Measurements from ENCODE around the gene DBNDD1. TPM values are rescaled to one million over a fixed set of nuclear protein-coding genes. Genes with fewer than 3 reads are reported as not detected.
A peak's percentile ranks its signal among the peaks of the same experiment; 100 is the strongest.

The DBNDD1 gene
- total and polyA plus RNA-seq, 2 experiments from 2014 or later = 5.5 to 18.2 TPM

- no peak for TF ChIP-seq EZH2phosphoT487 (IDR thresholded peaks at IDR 0.05; ENCODE audit: low read depth, severe bottlenecking, unreplicated experiment)
- peak; percentile 34 for TF ChIP-seq CTCF (IDR thresholded peaks at IDR 0.05; ENCODE audit: poor library complexity)
- peak; percentile 80 for DNase-seq (ENCODE audit: low spot score)
- Histone ChIP-seq H3K36me3 (replicated peaks; ENCODE audit: insufficient read depth, low read depth) (no peaks in the 10 kb centered on the region), H3K27me3 (no peaks in the 10 kb centered on the region), H3K9me3 (ENCODE audit: low read depth) (no peaks in the 10 kb centered on the region), H3K4me2 (peak overlapping the region; percentile 97), H3K27ac (peak overlapping the region; percentile 94), H3K4me1 (ENCODE audit: insufficient read depth) (peaks cover 9% of the 10 kb centered on the region), H3K9me2 (replicated peaks; ENCODE audit: insufficient read depth) (no peaks in the 10 kb centered on the region), H2AFZ (peak overlapping the region; percentile 97), H3K79me2 (peaks cover 2% of the 10 kb centered on the region), H3K4me3 (peak overlapping the region; percentile 97), H4K20me1 (ENCODE audit: insufficient read depth, poor library complexity, severe bottlenecking) (no peaks in the 10 kb centered on the region)
- 1% methylated on average over 34 of the region's 57 CpGs for WGBS (ENCODE audit: low lambda C conversion rate, missing lambda C conversion rate)
Observed at GRCh38 chr16:90019543-90020259, 445 bp upstream of the DBNDD1 start.

GRCh38 chr16:90018297-90018651, 982 bp downstream of the DBNDD1 start:
- Histone ChIP-seq H3K27me3 (no peaks in the 10 kb centered on the region), H4K20me1 (ENCODE audit: insufficient read depth, poor library complexity, severe bottlenecking) (no peaks in the 10 kb centered on the region), H3K4me2 (peak overlapping the region; percentile 100), H3K79me2 (peaks cover 2% of the 10 kb centered on the region), H3K36me3 (replicated peaks; ENCODE audit: insufficient read depth, low read depth) (no peaks in the 10 kb centered on the region), H3K4me1 (ENCODE audit: insufficient read depth) (peaks cover 9% of the 10 kb centered on the region), H3K9me3 (ENCODE audit: low read depth) (no peaks in the 10 kb centered on the region), H3K4me3 (no peak overlapping the region), H3K9me2 (replicated peaks; ENCODE audit: insufficient read depth) (no peaks in the 10 kb centered on the region), H3K27ac (no peak overlapping the region), H2AFZ (no peak overlapping the region)
- TF ChIP-seq EZH2 (IDR thresholded peaks at IDR 0.05; ENCODE audit: borderline replicate concordance) (no peak), EZH2phosphoT487 (IDR thresholded peaks at IDR 0.05; ENCODE audit: low read depth, severe bottlenecking, unreplicated experiment) (no peak), CTCF (IDR thresholded peaks at IDR 0.05; ENCODE audit: poor library complexity) (no peak)
- WGBS (ENCODE audit: low lambda C conversion rate, missing lambda C conversion rate) = 31% methylated on average over 7 of the region's 7 CpGs
- no peak for DNase-seq (ENCODE audit: low spot score)

GRCh38 chr16:90016339-90016950, 2.8 kb downstream of the DBNDD1 start:
- Histone ChIP-seq H3K36me3 (replicated peaks; ENCODE audit: insufficient read depth, low read depth) (no peaks in the 10 kb centered on the region), H3K4me3 (no peak overlapping the region), H3K27ac (no peak overlapping the region), H3K79me2 (no peaks in the 10 kb centered on the region), H3K9me3 (ENCODE audit: low read depth) (no peaks in the 10 kb centered on the region), H4K20me1 (ENCODE audit: insufficient read depth, poor library complexity, severe bottlenecking) (no peaks in the 10 kb centered on the region), H3K4me2 (no peak overlapping the region), H3K27me3 (no peaks in the 10 kb centered on the region), H3K4me1 (ENCODE audit: insufficient read depth) (peaks cover 9% of the 10 kb centered on the region), H3K9me2 (replicated peaks; ENCODE audit: insufficient read depth) (no peaks in the 10 kb centered on the region), H2AFZ (no peak overlapping the region)
- TF ChIP-seq CTCF (IDR thresholded peaks at IDR 0.05; ENCODE audit: poor library complexity) (no peak), EZH2 (IDR thresholded peaks at IDR 0.05; ENCODE audit: borderline replicate concordance) (no peak), EZH2phosphoT487 (IDR thresholded peaks at IDR 0.05; ENCODE audit: low read depth, severe bottlenecking, unreplicated experiment) (no peak)
- DNase-seq (ENCODE audit: low spot score) = no peak
- 93% methylated on average over 11 of the region's 11 CpGs for WGBS (ENCODE audit: low lambda C conversion rate, missing lambda C conversion rate)

Data from hepatocyte (in vitro differentiated cells).